ENCODE measurements around the gene TK1.

The TK1 gene

GRCh38 chr17:78133971-78134898, 52.6 kb downstream of the TK1 start:
- DNase-seq (ENCODE audit: low spot score), result no peak

GRCh38 chr17:78133179-78133951, 53.5 kb downstream of the TK1 start:
- no peak for DNase-seq (ENCODE audit: low spot score)

- DNase-seq (ENCODE audit: low spot score), result no peak
Measured at GRCh38 chr17:78132767-78133178, 54.1 kb downstream of the TK1 start.

GRCh38 chr17:78132084-78132676, 54.7 kb downstream of the TK1 start:
- no peak for DNase-seq (ENCODE audit: low spot score)

GRCh38 chr17:78131172-78132083, 55.4 kb downstream of the TK1 start:
- DNase-seq (ENCODE audit: low spot score), result peak; percentile 44

GRCh38 chr17:78130437-78131101, 56.3 kb downstream of the TK1 start, which contains the start of gene TMC8:
TMC8 (plus strand) TSS chr17:78130771; CDS start chr17:78131589, 818 bp downstream.
- no peak for DNase-seq (ENCODE audit: low spot score)

GRCh38 chr17:78130090-78130436, 56.8 kb downstream of the TK1 start:
- DNase-seq (ENCODE audit: low spot score), result no peak

- DNase-seq (ENCODE audit: low spot score), result no peak
Measured at GRCh38 chr17:78129351-78130089, 57.3 kb downstream of the TK1 start.

- DNase-seq (ENCODE audit: low spot score), result peak; percentile 72
Measured at GRCh38 chr17:78128551-78129350, 58.1 kb downstream of the TK1 start, which contains the start of gene TMC6. TMC6 (minus strand) TSS chr17:78128755; CDS start chr17:78126832, 1,923 bp downstream.

GRCh38 chr17:78127888-78128550, 58.8 kb downstream of the TK1 start:
- peak; percentile 46 for DNase-seq (ENCODE audit: low spot score)

GRCh38 chr17:78127239-78127887, 59.5 kb downstream of the TK1 start:
- DNase-seq (ENCODE audit: low spot score), result no peak

GRCh38 chr17:78126895-78127238, 60.0 kb downstream of the TK1 start:
- DNase-seq (ENCODE audit: low spot score), result no peak

GRCh38 chr17:78125976-78126894, 60.6 kb downstream of the TK1 start:
- no peak for DNase-seq (ENCODE audit: low spot score)

- no peak for DNase-seq (ENCODE audit: low spot score)
Measured at GRCh38 chr17:78125138-78125913, 61.5 kb downstream of the TK1 start.

- no peak for DNase-seq (ENCODE audit: low spot score)
Measured at GRCh38 chr17:78124836-78125137, 62.1 kb downstream of the TK1 start.
